Putamen (tissue), 1 donor: Measurements from ENCODE around the gene TKT.
A peak's percentile ranks its signal among the peaks of the same experiment; 100 is the strongest.

Source experiments
- DNase-seq: peaks from one replicate; pipeline ENCODE4 v3.0.0-alpha.2; 2016; ENCODE audit warnings: low spot score

Gene TKT

DNA sequence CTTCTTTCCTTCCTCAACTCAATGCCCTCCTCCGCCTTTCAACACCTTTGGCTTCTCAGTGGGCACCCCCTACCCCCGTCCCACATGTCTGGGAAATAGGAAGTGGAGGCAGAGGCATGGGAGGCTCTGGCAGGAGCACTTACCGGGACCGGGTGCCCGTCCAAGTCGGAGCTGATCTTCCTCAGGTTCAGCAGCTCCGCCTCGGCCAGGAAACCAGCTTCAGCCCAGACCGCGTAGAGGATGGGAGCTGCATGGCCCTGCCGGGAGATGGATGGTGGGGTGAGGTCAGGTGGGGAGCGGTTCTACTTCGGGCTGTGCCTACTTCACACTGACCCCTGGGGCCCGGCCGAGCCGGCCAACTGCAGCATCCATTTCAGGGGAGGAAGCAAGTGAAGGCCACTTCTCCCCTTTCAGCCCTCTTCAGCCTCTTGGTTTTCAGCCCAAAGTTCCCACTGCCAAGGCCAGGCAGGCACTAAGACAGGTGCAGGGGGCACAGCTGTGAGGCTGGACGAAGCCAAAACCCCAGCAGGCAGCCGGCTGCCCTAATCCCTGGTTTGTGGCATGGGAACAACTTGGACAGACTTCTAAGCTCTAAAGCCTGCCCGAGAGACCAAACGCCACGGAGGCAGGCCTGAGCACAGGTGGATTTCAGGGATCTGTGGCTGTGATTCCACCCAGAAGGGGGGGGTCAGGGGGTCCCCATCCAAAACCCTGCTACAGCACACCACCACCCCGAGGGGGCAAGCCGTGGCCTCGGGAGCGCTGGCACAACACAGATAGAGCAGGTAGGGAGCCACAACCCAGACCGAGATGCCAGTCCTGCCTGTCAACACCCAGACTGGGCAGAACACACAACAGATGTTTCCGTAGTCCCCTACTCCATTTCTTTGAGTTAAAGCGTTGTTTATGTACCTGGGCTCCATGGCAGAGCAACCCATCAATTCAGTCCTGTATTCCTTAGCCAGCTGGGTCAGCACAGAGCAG lies 14.5 kb downstream of the TKT start:
- DNase-seq: no peak

DNA sequence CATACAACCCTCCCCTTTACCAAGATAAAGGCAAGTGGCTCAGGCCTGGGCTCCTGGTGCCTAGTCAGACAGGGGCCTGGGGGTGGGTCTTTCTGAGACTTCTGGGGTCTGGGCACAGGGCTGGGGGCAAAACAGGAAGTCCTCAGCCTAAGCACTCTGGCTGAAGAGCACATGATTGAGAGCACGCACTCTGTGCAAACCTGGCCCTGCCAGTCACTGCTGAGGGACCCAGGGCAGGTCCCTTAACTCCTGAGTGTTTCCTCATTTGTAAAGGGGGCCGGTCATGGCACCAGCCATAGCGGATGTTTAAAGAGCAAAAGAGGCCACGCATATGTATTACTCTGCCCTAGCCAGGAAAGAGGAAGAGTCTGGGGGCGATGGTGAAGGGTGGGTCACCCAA lies 16.0 kb downstream of the TKT start:
- no peak for DNase-seq

- DNase-seq: no peak
Observed at GRCh38 chr3:53238886-53239285, 16.9 kb downstream of the TKT start.

- DNase-seq: no peak
Observed at GRCh38 chr3:53238051-53238850, 17.6 kb downstream of the TKT start.

- DNase-seq: peak; percentile 57
Observed at GRCh38 chr3:53236112-53236841, 19.5 kb downstream of the TKT start.

- no peak for DNase-seq
Observed at GRCh38 chr3:53235545-53235944, 20.3 kb downstream of the TKT start.

- no peak for DNase-seq
Observed at GRCh38 chr3:53234841-53235232, 21.0 kb downstream of the TKT start.

GRCh38 chr3:53234130-53234840 lies 21.5 kb downstream of the TKT start:
- DNase-seq: no peak

DNA sequence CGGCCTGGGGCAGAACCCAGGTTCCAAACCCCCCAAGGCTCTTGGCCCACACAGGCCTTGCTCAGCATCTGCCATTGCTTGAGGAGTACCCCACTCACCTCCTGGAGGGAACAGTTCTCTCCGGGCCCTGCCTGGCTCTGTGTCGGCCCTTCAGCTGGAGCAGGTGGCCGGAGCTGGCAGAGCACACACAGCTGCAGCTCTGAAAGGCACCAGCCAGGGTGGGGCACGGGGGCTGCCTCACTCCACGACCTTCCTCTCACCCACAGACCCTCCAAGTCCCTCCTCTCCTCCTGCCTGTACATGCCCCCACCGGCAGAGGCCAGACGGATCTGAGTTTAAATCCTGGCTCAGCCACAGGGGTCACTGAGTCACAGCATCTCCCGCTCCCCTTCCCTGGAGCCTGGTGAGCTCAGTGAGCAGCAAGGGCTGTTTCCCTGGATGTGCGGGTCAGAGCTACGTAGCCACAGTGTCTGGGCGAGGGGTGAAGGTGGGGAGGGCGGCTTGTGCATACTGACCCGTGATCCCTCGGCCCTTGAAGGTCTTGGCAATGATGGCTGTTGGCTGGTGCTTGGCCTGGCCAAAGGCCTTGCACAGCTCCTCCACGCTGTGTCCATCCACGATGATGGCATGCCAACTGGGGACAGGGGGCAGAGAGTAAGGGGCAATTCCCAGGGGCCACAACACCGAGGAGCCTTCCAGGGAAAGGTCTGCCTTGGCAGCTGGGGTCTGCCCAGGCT lies 23.0 kb downstream of the TKT start:
- DNase-seq: no peak

DNA sequence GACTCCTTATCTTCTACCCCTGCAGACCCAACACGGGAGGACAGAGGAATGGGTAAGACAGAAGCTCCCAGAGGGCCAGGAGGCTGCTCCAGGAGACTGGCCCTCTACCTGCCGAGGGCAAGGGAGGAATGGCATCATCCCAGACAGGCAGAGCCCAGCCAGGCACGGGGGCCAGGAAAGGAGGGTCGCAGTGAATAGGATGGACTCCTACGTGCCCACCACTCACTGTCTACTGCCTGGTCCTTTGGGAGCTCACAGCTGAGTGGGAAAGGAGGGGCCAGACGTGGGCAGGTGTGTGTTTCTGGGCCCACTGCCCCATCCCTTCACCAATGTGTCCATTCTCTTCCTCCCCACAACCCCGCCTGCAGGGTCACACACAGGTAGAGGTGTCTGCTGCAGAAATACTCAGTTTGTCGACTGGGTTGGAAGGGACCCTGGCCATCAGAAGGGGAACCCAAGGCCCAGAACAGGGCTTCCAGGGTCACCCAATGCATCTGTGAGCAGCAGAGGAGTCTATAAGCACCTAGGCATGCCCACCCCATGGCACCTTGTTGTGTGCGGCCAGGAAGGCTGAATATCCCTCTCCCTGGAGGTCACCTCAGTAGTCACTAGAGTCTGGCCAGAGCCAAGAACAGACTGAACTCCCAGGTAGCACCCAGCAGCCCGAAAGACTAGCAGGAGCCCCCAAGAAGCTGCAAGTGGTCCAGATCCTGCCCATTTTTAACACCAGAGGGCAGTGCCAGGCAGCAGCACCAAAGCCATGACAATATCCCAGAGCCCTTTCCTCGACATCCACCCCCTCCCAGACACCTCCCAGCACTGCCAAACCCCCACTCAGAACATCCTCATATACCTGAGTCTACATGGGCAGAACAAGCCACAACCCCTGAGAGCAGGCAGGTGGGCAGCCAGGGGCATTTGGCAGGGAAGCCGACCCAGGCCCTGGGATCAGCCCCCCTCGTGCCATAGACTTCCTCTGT lies 24.0 kb downstream of the TKT start:
- DNase-seq: no peak

DNA sequence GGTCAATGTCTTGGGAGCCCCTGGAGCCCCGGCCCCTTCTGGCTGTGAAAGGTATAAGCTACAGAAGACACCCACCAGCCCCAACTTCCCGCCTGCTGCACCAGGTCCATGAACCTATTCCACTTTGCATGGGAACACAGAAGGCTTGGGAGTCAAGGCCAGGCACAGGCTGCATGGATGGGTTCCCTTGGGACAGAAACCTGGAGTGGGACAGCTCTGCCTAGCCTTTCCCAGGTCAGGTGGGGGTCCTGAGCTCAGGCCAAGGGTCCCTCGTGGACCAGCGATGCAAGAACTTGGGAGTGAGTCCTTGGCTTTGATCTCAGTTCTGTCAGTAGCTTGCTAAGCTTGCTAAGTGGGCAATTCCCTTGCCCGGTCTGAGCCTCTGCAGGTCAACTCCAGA lies 25.0 kb downstream of the TKT start:
- DNase-seq: no peak

GRCh38 chr3:53230041-53230621 lies 25.7 kb downstream of the TKT start:
- no peak for DNase-seq

DNA sequence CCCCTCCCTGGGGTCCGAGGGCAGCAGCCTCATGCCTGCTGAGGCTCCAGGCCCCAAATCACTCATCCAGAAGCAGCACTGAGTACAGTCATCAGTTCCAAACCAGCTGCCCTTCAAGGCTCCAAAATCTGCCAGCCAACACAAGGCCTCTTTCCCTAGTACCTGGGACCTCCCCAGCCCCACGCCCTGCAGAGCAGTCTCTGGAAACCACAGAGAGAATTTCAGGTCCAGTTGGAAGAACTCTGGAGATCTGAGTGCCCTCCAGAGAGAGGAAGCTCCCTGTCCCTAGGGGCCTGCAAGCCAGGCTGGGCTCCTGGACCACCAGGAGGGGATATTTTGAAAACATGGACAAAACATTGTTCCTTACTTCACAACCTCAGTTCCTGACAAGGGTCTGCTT lies 26.2 kb downstream of the TKT start:
- no peak for DNase-seq

DNA sequence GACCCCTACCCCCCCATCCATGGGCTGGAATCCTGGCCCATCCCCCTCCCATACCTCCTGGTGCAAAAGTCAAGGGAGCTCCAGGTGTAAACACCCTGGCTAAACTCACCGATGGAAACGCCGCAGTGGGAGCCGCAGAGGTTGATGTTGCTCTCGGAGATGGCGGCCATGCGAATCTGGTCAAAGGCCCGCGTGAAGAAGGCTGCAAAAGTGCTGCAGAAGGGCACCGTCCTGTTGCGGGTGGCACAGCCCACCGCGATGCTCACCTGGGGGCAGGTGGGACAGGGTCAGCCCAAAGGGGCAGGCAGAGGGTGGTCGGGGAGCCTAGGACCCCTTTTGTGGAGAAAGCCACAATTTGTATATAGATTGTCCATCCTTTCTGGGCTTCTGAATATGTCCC lies 26.7 kb downstream of the TKT start:
- DNase-seq: no peak

GRCh38 chr3:53227993-53228885 lies 27.6 kb downstream of the TKT start:
- no peak for DNase-seq

- DNase-seq: no peak
Observed at GRCh38 chr3:53226841-53227407, 28.9 kb downstream of the TKT start.

DNA sequence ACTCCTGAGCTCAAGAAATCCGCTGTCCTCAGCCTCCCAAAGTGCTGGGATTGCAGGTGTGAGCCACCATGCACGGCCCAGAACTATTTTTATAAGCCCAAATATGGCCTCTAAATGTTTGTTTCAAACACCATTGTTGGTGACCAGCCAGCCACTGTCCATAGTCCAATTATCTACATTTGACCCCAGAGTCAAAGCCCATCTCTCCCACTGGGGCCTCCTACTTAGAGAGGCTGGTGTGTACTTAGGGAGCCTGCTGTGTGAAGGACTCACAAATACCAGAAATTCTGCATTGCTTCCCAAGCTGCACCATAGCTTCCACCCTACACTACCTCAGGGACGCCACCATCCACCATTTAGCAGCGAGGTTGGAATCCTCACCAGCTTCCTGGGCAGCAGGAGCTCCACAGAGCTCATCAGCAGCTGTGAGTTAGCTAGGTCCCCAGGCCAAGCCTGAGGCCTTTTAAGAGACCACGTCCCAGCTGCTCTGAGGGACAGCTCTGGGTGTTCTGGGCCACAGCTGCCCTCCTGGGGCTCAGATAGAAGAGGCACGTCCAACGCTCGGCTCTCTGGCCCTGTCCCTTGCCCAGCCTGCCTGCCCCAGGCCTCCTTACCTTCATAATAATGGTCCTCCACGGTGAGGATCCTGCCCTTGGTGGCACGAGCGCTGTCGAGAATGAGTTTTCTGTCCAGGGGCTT lies 29.5 kb downstream of the TKT start:
- no peak for DNase-seq
